Activated T-cell treated with anti-CD3 and anti-CD28 coated beads, Interleukin-2, amount 50 U/mL, for 1 hour (primary cell): Measurements from ENCODE around the gene COX5A.

Experiments
- DNase-seq: peaks from one replicate; pipeline ENCODE4 v3.0.0-alpha.2; 2020

Gene COX5A

GRCh38 chr15:74937590-74938371 is at the start of gene COX5A:
COX5A (minus strand) TSS chr15:74938073; CDS start chr15:74938014, 59 bp downstream.
- peak; percentile 90 for DNase-seq

GRCh38 chr15:74983725-74984231 is 45.9 kb upstream of the COX5A start:
- no peak for DNase-seq

GRCh38 chr15:74982183-74982582 is 44.3 kb upstream of the COX5A start:
- DNase-seq, result no peak

- DNase-seq, result peak; percentile 21
These were observed 40.6 kb upstream of the COX5A start for GRCh38 chr15:74978503-74978902.

- no peak for DNase-seq
These were observed 40.2 kb upstream of the COX5A start for GRCh38 chr15:74978077-74978476.

GRCh38 chr15:74977599-74977998 is 39.7 kb upstream of the COX5A start:
- DNase-seq, result no peak

GRCh38 chr15:74976159-74976558 is 38.3 kb upstream of the COX5A start:
- no peak for DNase-seq

GRCh38 chr15:74967670-74968069 is 29.8 kb upstream of the COX5A start:
- no peak for DNase-seq

GRCh38 chr15:74964794-74965193 is 26.9 kb upstream of the COX5A start:
- DNase-seq, result no peak

- DNase-seq, result no peak
These were observed 25.3 kb upstream of the COX5A start for GRCh38 chr15:74963213-74963612.

GRCh38 chr15:74962671-74963070 is 24.8 kb upstream of the COX5A start:
- no peak for DNase-seq

GRCh38 chr15:74962219-74962618 is 24.3 kb upstream of the COX5A start:
- DNase-seq, result no peak

- no peak for DNase-seq
These were observed 23.7 kb upstream of the COX5A start for GRCh38 chr15:74961616-74962015.

GRCh38 chr15:74960995-74961588 is 23.2 kb upstream of the COX5A start:
- no peak for DNase-seq

- no peak for DNase-seq
These were observed 22.4 kb upstream of the COX5A start for GRCh38 chr15:74960286-74960685.

GRCh38 chr15:74959586-74959939 is 21.7 kb upstream of the COX5A start:
- DNase-seq, result no peak

GRCh38 chr15:74958908-74959585 is 21.2 kb upstream of the COX5A start:
- no peak for DNase-seq

GRCh38 chr15:74958320-74958907 is 20.5 kb upstream of the COX5A start:
- peak; percentile 23 for DNase-seq

- DNase-seq, result no peak
These were observed 19.7 kb upstream of the COX5A start for GRCh38 chr15:74957476-74958035.

GRCh38 chr15:74956648-74957475 is 19.0 kb upstream of the COX5A start, which contains the start of gene RPP25:
RPP25 (minus strand) TSS chr15:74956772; CDS start chr15:74956583, 189 bp downstream.
- DNase-seq, result peak; percentile 77

GRCh38 chr15:74955796-74956647 is 18.1 kb upstream of the COX5A start:
- peak; percentile 72 for DNase-seq
